Endothelial cell of umbilical vein (primary cell): ENCODE results near the gene C1orf115. TPM values are rescaled to one million over a fixed set of nuclear protein-coding genes. Genes with fewer than 3 reads are reported as not detected.

Source experiments
- BruUV-seq: library from RNA; stranded (reverse); fragments of 400-500 nt; replicated peaks from 2 replicates; lab custom pipeline; 2021; lab: Mats Ljungman, UMichigan
- CTCF ChIA-PET: fragments of 300-600, 350-600 bp; sonication (Branson Sonifier 250); formaldehyde crosslinking; loops from one replicate; lab custom pipeline; 2021; ENCODE audit warnings: antibody characterized with exemption, inconsistent platforms; lab: Charles Lee
- POLR2A ChIA-PET: fragments of 300-600, 350-600 bp; sonication (Branson Sonifier 250); formaldehyde crosslinking; loops from one replicate; lab custom pipeline; 2021; ENCODE audit warnings: antibody characterized with exemption, inconsistent platforms; lab: Charles Lee
- DNase-seq: peaks from one replicate; pipeline ENCODE4 v3.0.0-alpha.2; 2011; ENCODE audit warnings: low read depth, low spot score
- FAIRE-seq: peaks from 2 replicates; lab custom pipeline; 2011; peaks lifted over from hg19 to GRCh38; lab: Jason Lieb, UNC
- H2AFZ ChIP-seq: 2 replicates; pipeline ENCODE4 v1.6.0; 2012; ENCODE audit warnings: low read depth, low read length, control low read depth, inconsistent platforms
- H3K27ac ChIP-seq: 2 replicates; pipeline ENCODE4 v1.5.1; 2011; ENCODE audit warnings: low read depth, mild to moderate bottlenecking, control low read depth, low read length, moderate library complexity; ENCODE audit not compliant: insufficient read depth
- H3K27me3 ChIP-seq, 2 experiments: 2 replicates each; pipeline versions ENCODE4 v1.6.0 to v1.6.1; 2011; ENCODE audit warnings: low read length in 2 of 2, mixed read lengths in 1 of 2; ENCODE audit not compliant: control insufficient read depth in 2 of 2, insufficient read depth in 2 of 2
- H3K36me3 ChIP-seq, 2 experiments: 2 replicates in 1 of 2; 3 replicates in 1 of 2; pipeline ENCODE4 v1.5.1; 2011; ENCODE audit warnings: low read length in 2 of 2, mild to moderate bottlenecking in 1 of 2, moderate library complexity in 1 of 2; ENCODE audit not compliant: control insufficient read depth in 2 of 2, insufficient read depth in 2 of 2; ENCODE audit errors: extremely low read depth in 1 of 2
- H3K4me1 ChIP-seq: 3 replicates; pipeline ENCODE4 v1.5.1; 2011; ENCODE audit warnings: mild to moderate bottlenecking, low read length; ENCODE audit not compliant: control insufficient read depth, insufficient read depth; ENCODE audit errors: extremely low read depth
- H3K4me2 ChIP-seq: 2 replicates; pipeline ENCODE4 v1.6.1; 2011; ENCODE audit warnings: low read length, control low read depth, mixed read lengths; ENCODE audit not compliant: insufficient read depth
- H3K4me3 ChIP-seq, 3 experiments: fragments of 200-600 bp in 1 of 3; sonication (generic), shearing (Covaris generic) in 1 of 3; replicated peaks in 1 of 3; 2 replicates each; pipeline ENCODE4 v1.5.1; 2011 to 2016; ENCODE audit warnings: control low read depth in 3 of 3, low read length in 3 of 3, mild to moderate bottlenecking in 2 of 3, inconsistent platforms in 1 of 3, low read depth in 1 of 3, moderate library complexity in 1 of 3; ENCODE audit not compliant: insufficient read depth in 1 of 3
- H3K79me2 ChIP-seq: 2 replicates; pipeline ENCODE4 v1.6.0; 2012; ENCODE audit warnings: low read length, inconsistent platforms; ENCODE audit not compliant: control insufficient read depth, insufficient read depth
- H3K9ac ChIP-seq: replicated peaks from 2 replicates; pipeline ENCODE3; 2011; ENCODE audit warnings: low read length, control low read depth; ENCODE audit not compliant: insufficient read depth; ENCODE audit errors: extremely low read depth
- H3K9me1 ChIP-seq: replicated peaks from 3 replicates; pipeline ENCODE4 v1.6.0; 2011; ENCODE audit warnings: mild to moderate bottlenecking, low read length; ENCODE audit not compliant: control insufficient read depth, insufficient read depth; ENCODE audit errors: extremely low read depth
- H3K9me3 ChIP-seq: replicated peaks from 2 replicates; pipeline ENCODE4 v1.5.1; 2012; ENCODE audit warnings: low read length, inconsistent platforms; ENCODE audit not compliant: control insufficient read depth, insufficient read depth
- H4K20me1 ChIP-seq: replicated peaks from 2 replicates; pipeline ENCODE3; 2011; ENCODE audit warnings: mild to moderate bottlenecking, low read length; ENCODE audit not compliant: control insufficient read depth, insufficient read depth; ENCODE audit errors: extremely low read depth
- EZH2 ChIP-seq: IDR thresholded peaks from 2 replicates; pipeline ENCODE4 v1.6.1; 2012; ENCODE audit warnings: borderline replicate concordance, low read depth, mild to moderate bottlenecking, moderate library complexity, low read length, inconsistent platforms; ENCODE audit not compliant: severe bottlenecking
- FOS ChIP-seq: IDR thresholded peaks from 2 replicates; pipeline ENCODE4 v1.6.1; 2011; ENCODE audit warnings: mild to moderate bottlenecking, low read length, moderate library complexity, borderline replicate concordance; ENCODE audit not compliant: insufficient read depth
- GATA2 ChIP-seq: IDR thresholded peaks from 2 replicates; pipeline ENCODE4 v1.7.0; 2011; ENCODE audit warnings: low read depth, mild to moderate bottlenecking, moderate library complexity, mixed read lengths, low read length; ENCODE audit not compliant: insufficient read length, insufficient read depth
- JUN ChIP-seq: IDR thresholded peaks from 2 replicates; pipeline ENCODE4 v1.6.1; 2011; ENCODE audit warnings: borderline replicate concordance, low read depth; ENCODE audit not compliant: insufficient read length, insufficient read depth
- MYC ChIP-seq: IDR thresholded peaks from one replicate; pipeline ENCODE4 v1.6.1; 2011; ENCODE audit warnings: mild to moderate bottlenecking, low read depth, low read length
- POLR2A ChIP-seq: IDR thresholded peaks from 2 replicates; pipeline ENCODE4 v1.6.1; 2012; ENCODE audit warnings: low read depth, mild to moderate bottlenecking, control low read depth, low read length
- POLR2AphosphoS5 ChIP-seq: IDR thresholded peaks from 2 replicates; pipeline ENCODE4 v1.6.1; 2012; ENCODE audit warnings: low read depth, mild to moderate bottlenecking, control low read depth, low read length, moderate library complexity; ENCODE audit not compliant: insufficient read depth
- dilution Hi-C: fragments of 300-500 bp; cut with MboI; formaldehyde crosslinking; loops from one replicate; pipeline ENCODE4 v1.15.0; 2019; ENCODE audit warnings: low sequenced_read_pairs; ENCODE audit not compliant: extremely low pct_ligation_motif_present
- intact Hi-C: fragments of 100-400 bp; cut with micrococcal nuclease; formaldehyde crosslinking; loops from one replicate; pipeline ENCODE4 v1.10.0; 2022
- polyA plus RNA-seq, 4 experiments: library from polyadenylated mRNA; depleted of rRNA in 3 of 4; stranded (reverse) in 3 of 4; unstranded in 1 of 4; fragments of >200 nt; gene quantifications; 2 replicates each; pipeline versions ENCODE4 v1.2.1 to v1.2.3, GENCODE V29; 2011 to 2012; ENCODE audit warnings: missing spikeins in 1 of 4
- total RNA-seq: library from RNA; stranded (reverse); gene quantifications from 2 replicates; pipeline ENCODE4 v1.2.3, GENCODE V29; 2021
- TF ChIP-seq, protein P1 (sequence below), 2 donors: IDR thresholded peaks; 1 replicate in 1 of 2; 2 replicates in 1 of 2; pipeline ENCODE4 v1.5.1; 2011; ENCODE audit warnings: low read length in 2 of 2, mild to moderate bottlenecking in 2 of 2, moderate library complexity in 2 of 2, control low read depth in 1 of 2, inconsistent platforms in 1 of 2, low read depth in 1 of 2; ENCODE audit not compliant: insufficient read depth in 1 of 2; ENCODE audit errors: extremely low read depth in 1 of 2
- TF ChIP-seq, protein P2 (sequence below): IDR thresholded peaks from 2 replicates; pipeline ENCODE4 v1.6.1; 2011; ENCODE audit not compliant: insufficient read depth, insufficient read length

Gene C1orf115
- total and polyA plus RNA-seq, 2 donors (not counting 3 experiments of a cell fraction or from before 2014, with no cell fraction given), result 11.1 to 16.4 TPM

DNA sequence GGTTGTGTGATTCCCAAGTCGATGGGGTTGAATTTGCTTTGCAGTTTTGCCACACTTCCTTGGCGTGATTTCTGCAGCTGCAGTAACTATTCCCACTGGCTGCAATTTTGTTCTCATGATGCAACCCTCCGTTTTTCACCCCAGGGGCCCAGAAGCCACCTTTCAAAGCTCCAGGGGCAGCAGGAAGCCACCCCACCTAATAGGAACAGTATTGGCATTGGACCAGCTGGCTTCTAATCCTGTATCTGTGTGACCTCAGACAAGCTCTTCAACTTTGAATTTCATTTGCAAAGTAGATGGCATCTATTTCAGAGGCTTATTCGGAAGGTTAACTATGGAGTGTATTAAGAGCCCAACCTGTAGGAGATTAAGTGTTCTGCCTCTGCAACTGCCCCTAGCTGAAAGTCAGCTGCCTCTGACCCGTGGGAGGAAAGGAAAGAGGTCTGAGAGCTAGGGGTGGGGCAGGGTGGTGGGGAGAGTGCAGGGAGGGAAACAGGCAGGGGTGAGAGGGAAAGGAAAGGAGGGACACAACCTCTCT lies 12.6 kb downstream of the C1orf115 start:
- POLR2A ChIA-PET, result no interaction called here
- no TSS peak for BruUV-seq

More for the DNA sequence above, 12.6 kb downstream of the C1orf115 start:
- Histone ChIP-seq H3K4me2 (no peak overlapping the region), H3K9me1 (no peaks in the 10 kb centered on the region), H3K4me1 (no peaks in the 10 kb centered on the region), H3K79me2 (no peaks in the 10 kb centered on the region), H3K36me3 (no peaks in the 10 kb centered on the region), H3K27ac (no peak overlapping the region), H3K9me3 (no peaks in the 10 kb centered on the region), H4K20me1 (no peaks in the 10 kb centered on the region), H3K27me3 (no peaks in the 10 kb centered on the region), H3K4me3 (no peak overlapping the region), H2AFZ (no peak overlapping the region), H3K9ac (no peak overlapping the region)
- TF ChIP-seq GATA2, result no peak
- TF ChIP-seq, protein P1, sequence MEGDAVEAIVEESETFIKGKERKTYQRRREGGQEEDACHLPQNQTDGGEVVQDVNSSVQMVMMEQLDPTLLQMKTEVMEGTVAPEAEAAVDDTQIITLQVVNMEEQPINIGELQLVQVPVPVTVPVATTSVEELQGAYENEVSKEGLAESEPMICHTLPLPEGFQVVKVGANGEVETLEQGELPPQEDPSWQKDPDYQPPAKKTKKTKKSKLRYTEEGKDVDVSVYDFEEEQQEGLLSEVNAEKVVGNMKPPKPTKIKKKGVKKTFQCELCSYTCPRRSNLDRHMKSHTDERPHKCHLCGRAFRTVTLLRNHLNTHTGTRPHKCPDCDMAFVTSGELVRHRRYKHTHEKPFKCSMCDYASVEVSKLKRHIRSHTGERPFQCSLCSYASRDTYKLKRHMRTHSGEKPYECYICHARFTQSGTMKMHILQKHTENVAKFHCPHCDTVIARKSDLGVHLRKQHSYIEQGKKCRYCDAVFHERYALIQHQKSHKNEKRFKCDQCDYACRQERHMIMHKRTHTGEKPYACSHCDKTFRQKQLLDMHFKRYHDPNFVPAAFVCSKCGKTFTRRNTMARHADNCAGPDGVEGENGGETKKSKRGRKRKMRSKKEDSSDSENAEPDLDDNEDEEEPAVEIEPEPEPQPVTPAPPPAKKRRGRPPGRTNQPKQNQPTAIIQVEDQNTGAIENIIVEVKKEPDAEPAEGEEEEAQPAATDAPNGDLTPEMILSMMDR (IDR thresholded peaks at IDR 0.05; ENCODE audit: extremely low read depth in 1 of 2, insufficient read depth in 1 of 2, low read depth in 1 of 2, low read length in 2 of 2), result no peak
- no peak for TF ChIP-seq POLR2A
- no peak for TF ChIP-seq JUN
- TF ChIP-seq EZH2, result no peak
- TF ChIP-seq, protein P2, sequence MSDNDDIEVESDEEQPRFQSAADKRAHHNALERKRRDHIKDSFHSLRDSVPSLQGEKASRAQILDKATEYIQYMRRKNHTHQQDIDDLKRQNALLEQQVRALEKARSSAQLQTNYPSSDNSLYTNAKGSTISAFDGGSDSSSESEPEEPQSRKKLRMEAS, result no peak
- TF ChIP-seq FOS, result no peak
- no peak for TF ChIP-seq MYC
- no peak for TF ChIP-seq POLR2AphosphoS5
- DNase-seq, result no peak
- intact Hi-C loops, result no loop called here
- CTCF ChIA-PET, result interaction anchor here (1.0 to 2.2 kb wide), 6 partner anchors 11 to 407 kb away, joined by 3 to 19 read pairs (median 4); no protein-coding TSS in a partner anchor
- dilution Hi-C loops, result no loop called here
- FAIRE-seq, result no peak
